GM23248 (cell line): ENCODE results near the gene KLF13. TPM values are rescaled to one million over a fixed set of nuclear protein-coding genes. Genes with fewer than 3 reads are reported as not detected.

Source experiments
- DNase-seq: peaks from one replicate; pipeline ENCODE4 v3.0.0-alpha.2; 2015
- H2AFZ ChIP-seq: fragments of 200-600 bp; sonication (generic); 2 replicates; pipeline ENCODE4 v1.6.1; 2016; ENCODE audit warnings: antibody characterized with exemption
- H3F3A ChIP-seq: fragments of 200-600 bp; sonication (generic); 2 replicates; pipeline ENCODE4 v1.6.1; 2016; ENCODE audit warnings: mild to moderate bottlenecking, antibody characterized with exemption, mixed run types; ENCODE audit not compliant: insufficient read depth
- H3K27ac ChIP-seq: fragments of 200-600 bp; sonication (generic); 2 replicates; pipeline ENCODE4 v1.5.1; 2016; ENCODE audit warnings: mild to moderate bottlenecking
- H3K27me3 ChIP-seq: fragments of 200-600 bp; sonication (generic); replicated peaks from 2 replicates; pipeline ENCODE4 v1.6.1; 2016; ENCODE audit warnings: mild to moderate bottlenecking; ENCODE audit not compliant: insufficient read depth
- H3K36me3 ChIP-seq: fragments of 200-600 bp; sonication (generic); 2 replicates; pipeline ENCODE4 v1.6.1; 2016; ENCODE audit warnings: low read depth, mild to moderate bottlenecking
- H3K4me1 ChIP-seq: fragments of 200-600 bp; sonication (generic); 2 replicates; pipeline ENCODE4 v1.6.1; 2016; ENCODE audit warnings: mild to moderate bottlenecking; ENCODE audit not compliant: insufficient read depth
- H3K4me2 ChIP-seq: fragments of 200-600 bp; sonication (generic); one replicate; pipeline ENCODE4 v1.6.1; 2016; ENCODE audit warnings: mild to moderate bottlenecking; ENCODE audit not compliant: unreplicated experiment
- H3K4me3 ChIP-seq: fragments of 200-600 bp; sonication (generic); 2 replicates; pipeline ENCODE4 v1.5.1; 2016; ENCODE audit warnings: mild to moderate bottlenecking
- H3K79me2 ChIP-seq: fragments of 200-600 bp; sonication (generic); 2 replicates; pipeline ENCODE4 v1.6.1; 2016; ENCODE audit warnings: mild to moderate bottlenecking; ENCODE audit not compliant: insufficient read depth
- H3K9ac ChIP-seq: fragments of 200-600 bp; sonication (generic); 2 replicates; pipeline ENCODE4 v1.6.1; 2016; ENCODE audit warnings: mild to moderate bottlenecking
- H3K9me2 ChIP-seq: fragments of 200-600 bp; sonication (generic); 2 replicates; pipeline ENCODE4 v1.6.1; 2016; ENCODE audit warnings: mixed run types, mild to moderate bottlenecking, moderate library complexity; ENCODE audit not compliant: insufficient read depth
- H3K9me3 ChIP-seq: fragments of 200-600 bp; sonication (generic); one replicate; pipeline ENCODE4 v1.6.1; 2017; ENCODE audit warnings: low read depth
- H4K20me1 ChIP-seq: fragments of 200-600 bp; sonication (generic); 2 replicates; pipeline ENCODE4 v1.6.0; 2016; ENCODE audit not compliant: insufficient read depth
- EZH2 ChIP-seq: fragments of 200-600 bp; sonication (generic); IDR thresholded peaks from 2 replicates; pipeline ENCODE4 v1.6.1; 2018; ENCODE audit warnings: antibody characterized with exemption, mild to moderate bottlenecking; ENCODE audit not compliant: insufficient read depth, poor library complexity, severe bottlenecking
- EZH2phosphoT487 ChIP-seq: fragments of 200-600 bp; sonication (generic); IDR thresholded peaks from 2 replicates; pipeline ENCODE4 v1.6.1; 2018; ENCODE audit warnings: antibody characterized with exemption, moderate library complexity, mild to moderate bottlenecking, low read depth; ENCODE audit not compliant: insufficient read depth
- WGBS, 2 experiments: methylation state at CpG; one replicate each; pipeline ENCODE4 v1.1.6; 2015 to 2017; ENCODE audit warnings: low lambda C conversion rate in 2 of 2, low coverage in 1 of 2; ENCODE audit errors: missing lambda C conversion rate in 2 of 2; 5-methylcytosine and 5-hydroxymethylcytosine counted together
- in situ Hi-C: fragments of 300-500 bp; cut with MboI; formaldehyde crosslinking; loops from 2 replicates; pipeline ENCODE4 v1.15.0; 2020
- polyA plus RNA-seq: library from polyadenylated mRNA; unstranded; fragments of >200 nt; fragmentation: Nextera tagmentation; extraction: Ambion mirVana; gene quantifications from 2 replicates; pipeline ENCODE4 v1.2.1, GENCODE V29; 2016
- total RNA-seq: library from RNA; depleted of rRNA; stranded (reverse); fragments of >200 nt; shearing (Covaris generic); gene quantifications from 2 replicates; pipeline ENCODE4 v1.2.3, GENCODE V29; 2014

Gene KLF13
- total and polyA plus RNA-seq, 2 experiments from 2014 or later = 8.0 to 38.9 TPM

GRCh38 chr15:31405200-31405920, 78.7 kb downstream of the KLF13 start:
- in situ Hi-C loops = no loop called here
- Histone ChIP-seq H2AFZ (no peak overlapping the region), H3F3A (peaks cover 13% of the 10 kb centered on the region), H3K36me3 (no peaks in the 10 kb centered on the region), H3K4me3 (no peak overlapping the region), H3K27ac (no peak overlapping the region), H4K20me1 (no peaks in the 10 kb centered on the region), H3K4me2 (no peak overlapping the region), H3K9me3 (no peaks in the 10 kb centered on the region), H3K9me2 (no peaks in the 10 kb centered on the region), H3K79me2 (no peaks in the 10 kb centered on the region), H3K9ac (no peak overlapping the region), H3K27me3 (no peaks in the 10 kb centered on the region), H3K4me1 (peaks cover 16% of the 10 kb centered on the region)
- 89 to 90% methylated on average over 12 to 13 of the region's 13 CpGs for whole genome bisulfite sequencing, 2 experiments
- no peak for DNase-seq
- TF ChIP-seq EZH2phosphoT487 (no peak), EZH2 (no peak)

- 74 to 82% methylated on average over 1 of the region's 1 CpG for WGBS, 2 experiments
- H3K27me3 ChIP-seq = no peaks in the 10 kb centered on the region
Observed at GRCh38 chr15:31407376-31407775, 80.7 kb downstream of the KLF13 start.

GRCh38 chr15:31407851-31408250, 81.2 kb downstream of the KLF13 start:
- no peak for TF ChIP-seq EZH2
- H3K9me2 ChIP-seq = no peaks in the 10 kb centered on the region
- no peaks in the 10 kb centered on the region for H4K20me1 ChIP-seq
- H3K4me2 ChIP-seq = no peak overlapping the region
- H3K36me3 ChIP-seq = no peaks in the 10 kb centered on the region
- no peak overlapping the region for H3K4me3 ChIP-seq
- DNase-seq = no peak
- in situ Hi-C loops = no loop called here
- no peak overlapping the region for H3K27ac ChIP-seq
- no peaks in the 10 kb centered on the region for H3K27me3 ChIP-seq
- H3F3A ChIP-seq = peaks cover 13% of the 10 kb centered on the region
- no peaks in the 10 kb centered on the region for H3K79me2 ChIP-seq
- no peak overlapping the region for H2AFZ ChIP-seq
- peaks cover 11% of the 10 kb centered on the region for H3K4me1 ChIP-seq
- H3K9ac ChIP-seq = no peak overlapping the region
- H3K9me3 ChIP-seq = no peaks in the 10 kb centered on the region

More at GRCh38 chr15:31407376-31407775, 80.7 kb downstream of the KLF13 start:
- H3K9me2 ChIP-seq = no peaks in the 10 kb centered on the region
- no peak for DNase-seq
- H4K20me1 ChIP-seq = no peaks in the 10 kb centered on the region
- peaks cover 13% of the 10 kb centered on the region for H3K4me1 ChIP-seq
- H3K4me3 ChIP-seq = no peak overlapping the region
- H3K4me2 ChIP-seq = no peak overlapping the region
- peaks cover 13% of the 10 kb centered on the region for H3F3A ChIP-seq
- H3K27ac ChIP-seq = no peak overlapping the region
- no peaks in the 10 kb centered on the region for H3K79me2 ChIP-seq
- H3K9me3 ChIP-seq = no peaks in the 10 kb centered on the region
- no peak overlapping the region for H3K9ac ChIP-seq
- H2AFZ ChIP-seq = no peak overlapping the region
- TF ChIP-seq EZH2phosphoT487 (no peak), EZH2 (no peak)
- H3K36me3 ChIP-seq = no peaks in the 10 kb centered on the region
- in situ Hi-C loops = no loop called here

GRCh38 chr15:31408724-31409123, 82.1 kb downstream of the KLF13 start:
- DNase-seq = no peak
- Histone ChIP-seq H3K27ac (no peak overlapping the region), H3K4me3 (no peak overlapping the region), H3K27me3 (no peaks in the 10 kb centered on the region), H3K36me3 (no peaks in the 10 kb centered on the region), H2AFZ (no peak overlapping the region), H3K4me2 (no peak overlapping the region), H3K4me1 (peaks cover 4% of the 10 kb centered on the region), H3K79me2 (no peaks in the 10 kb centered on the region), H3K9me2 (no peaks in the 10 kb centered on the region), H3K9ac (no peak overlapping the region), H3F3A (peaks cover 4% of the 10 kb centered on the region; the same call in 1 of the 2 replicates), H3K9me3 (no peaks in the 10 kb centered on the region), H4K20me1 (no peaks in the 10 kb centered on the region)
- in situ Hi-C loops = no loop called here
- TF ChIP-seq EZH2 (no peak), EZH2phosphoT487 (no peak)
- 91 to 92% methylated on average over 3 of the region's 3 CpGs for WGBS, 2 experiments

GRCh38 chr15:31409171-31409570, 82.5 kb downstream of the KLF13 start:
- Histone ChIP-seq H3K9me3 (no peaks in the 10 kb centered on the region), H4K20me1 (no peaks in the 10 kb centered on the region)

More at GRCh38 chr15:31409171-31409570, 82.5 kb downstream of the KLF13 start:
- Histone ChIP-seq H3K27ac (no peak overlapping the region), H3K79me2 (no peaks in the 10 kb centered on the region), H3K4me1 (no peaks in the 10 kb centered on the region), H3K27me3 (no peaks in the 10 kb centered on the region), H2AFZ (no peak overlapping the region), H3F3A (no peaks in the 10 kb centered on the region; the same call in 1 of the 2 replicates), H3K36me3 (no peaks in the 10 kb centered on the region), H3K4me2 (no peak overlapping the region), H3K4me3 (no peak overlapping the region), H3K9me2 (no peaks in the 10 kb centered on the region), H3K9ac (no peak overlapping the region)
- no peak for TF ChIP-seq EZH2phosphoT487
- no peak for TF ChIP-seq EZH2
- no peak for DNase-seq
- WGBS, 2 experiments = 68 to 85% methylated on average over 2 of the region's 2 CpGs
- in situ Hi-C loops = no loop called here
